ENCODE data around the gene ITGA8. TPM values are rescaled to one million over a fixed set of nuclear protein-coding genes. Genes with fewer than 3 reads are reported as not detected.

ITGA8 gene
- polyA plus RNA-seq, 3 donors, result not detected

GRCh38 chr10:15684768-15685167 lies 35.0 kb downstream of the ITGA8 start:
- Histone ChIP-seq H3K27ac (ENCODE audit: low read depth in 1 of 2, low read length in 2 of 2) (no peak overlapping the region), H4K20me1 (ENCODE audit: insufficient read depth, low read length) (no peaks in the 10 kb centered on the region), H2AFZ (ENCODE audit: insufficient read depth, low read depth, low read length, poor library complexity, severe bottlenecking) (no peak overlapping the region), H3K4me2 (replicated peaks; ENCODE audit: extremely low read depth, low read length, poor library complexity, severe bottlenecking) (no peak overlapping the region), H3K4me1 (ENCODE audit: control insufficient read depth in 1 of 2, insufficient read depth in 2 of 2, low read length in 2 of 2) (no peaks in the 10 kb centered on the region), H3K27me3 (ENCODE audit: control insufficient read depth in 2 of 2, insufficient read depth in 2 of 2, low read length in 2 of 2) (peaks cover 13 to 21% of the 10 kb centered on the region in 2 donors), H3K9me3 (replicated peaks in 1 of 2; ENCODE audit: control insufficient read depth in 1 of 2, insufficient read depth in 1 of 2, low read length in 2 of 2) (no peaks in the 10 kb centered on the region), H3K4me3 (replicated peaks in 1 of 3; ENCODE audit: low read depth in 2 of 3, low read length in 3 of 3) (no peak overlapping the region), H3K9ac (ENCODE audit: insufficient read depth, low read length, poor library complexity, severe bottlenecking) (no peak overlapping the region), H3K36me3 (replicated peaks in 1 of 2; ENCODE audit: control insufficient read depth in 1 of 2, insufficient read depth in 2 of 2, low read length in 2 of 2) (no peaks in the 10 kb centered on the region), H3K79me2 (ENCODE audit: insufficient read depth, low read length) (no peaks in the 10 kb centered on the region)
- WGBS (ENCODE audit: insufficient coverage), result 0% methylated on average over 1 of the region's 4 CpGs
- peaks cover 0 to 2% (median 0%) of the 10 kb centered on the region in 7 donors for H3K9me3 Mint-ChIP-seq
- H3K4me1 Mint-ChIP-seq, result peaks cover 3% of the 10 kb centered on the region
- DNase-seq, result no peak
- H3K27ac Mint-ChIP-seq, result no peak overlapping the region
- H3K36me3 Mint-ChIP-seq, result no peaks in the 10 kb centered on the region
- H3K4me3 Mint-ChIP-seq, result no peak overlapping the region
- TF ChIP-seq, protein P1, sequence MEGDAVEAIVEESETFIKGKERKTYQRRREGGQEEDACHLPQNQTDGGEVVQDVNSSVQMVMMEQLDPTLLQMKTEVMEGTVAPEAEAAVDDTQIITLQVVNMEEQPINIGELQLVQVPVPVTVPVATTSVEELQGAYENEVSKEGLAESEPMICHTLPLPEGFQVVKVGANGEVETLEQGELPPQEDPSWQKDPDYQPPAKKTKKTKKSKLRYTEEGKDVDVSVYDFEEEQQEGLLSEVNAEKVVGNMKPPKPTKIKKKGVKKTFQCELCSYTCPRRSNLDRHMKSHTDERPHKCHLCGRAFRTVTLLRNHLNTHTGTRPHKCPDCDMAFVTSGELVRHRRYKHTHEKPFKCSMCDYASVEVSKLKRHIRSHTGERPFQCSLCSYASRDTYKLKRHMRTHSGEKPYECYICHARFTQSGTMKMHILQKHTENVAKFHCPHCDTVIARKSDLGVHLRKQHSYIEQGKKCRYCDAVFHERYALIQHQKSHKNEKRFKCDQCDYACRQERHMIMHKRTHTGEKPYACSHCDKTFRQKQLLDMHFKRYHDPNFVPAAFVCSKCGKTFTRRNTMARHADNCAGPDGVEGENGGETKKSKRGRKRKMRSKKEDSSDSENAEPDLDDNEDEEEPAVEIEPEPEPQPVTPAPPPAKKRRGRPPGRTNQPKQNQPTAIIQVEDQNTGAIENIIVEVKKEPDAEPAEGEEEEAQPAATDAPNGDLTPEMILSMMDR (IDR thresholded peaks at IDR 0.05), result no peak
- intact Hi-C loops (cut with micrococcal nuclease), result no loop called here
- H3K27me3 Mint-ChIP-seq (ENCODE audit: low read depth in 3 of 3), result peaks cover 13 to 22% (median 16%) of the 10 kb centered on the region in 3 donors

DNA sequence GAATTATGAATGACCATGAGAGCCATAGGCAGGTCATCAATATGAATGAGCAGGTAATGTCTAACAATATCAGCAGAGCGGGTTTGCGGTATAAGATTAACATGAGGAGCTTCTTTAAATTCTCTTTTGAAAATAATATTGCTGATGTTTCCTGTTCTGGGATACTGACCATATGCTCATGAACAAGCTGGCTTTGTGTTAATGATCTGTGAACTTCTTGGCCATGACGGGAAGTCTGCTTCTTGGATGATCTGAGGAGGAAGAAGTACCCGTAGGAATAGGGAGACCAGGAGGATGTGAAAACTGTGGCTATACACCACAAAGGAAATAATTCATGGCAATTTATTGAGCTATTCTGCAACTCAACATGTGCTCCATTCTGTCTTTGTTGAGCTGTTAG lies 38.6 kb downstream of the ITGA8 start:
- H3K4me3 Mint-ChIP-seq, result no peak overlapping the region
- H3K9ac ChIP-seq (ENCODE audit: insufficient read depth, low read length, poor library complexity, severe bottlenecking), result no peak overlapping the region
- peaks cover 11 to 22% (median 15%) of the 10 kb centered on the region in 3 donors for H3K27me3 Mint-ChIP-seq (ENCODE audit: low read depth in 3 of 3)
- H3K4me3 ChIP-seq (replicated peaks in 1 of 3; ENCODE audit: low read depth in 2 of 3, low read length in 3 of 3), result no peak overlapping the region
- H3K9me3 ChIP-seq (replicated peaks in 1 of 2; ENCODE audit: control insufficient read depth in 1 of 2, insufficient read depth in 1 of 2, low read length in 2 of 2), result no peaks in the 10 kb centered on the region
- H3K36me3 ChIP-seq (replicated peaks in 1 of 2; ENCODE audit: control insufficient read depth in 1 of 2, insufficient read depth in 2 of 2, low read length in 2 of 2), result no peaks in the 10 kb centered on the region
- no peak overlapping the region for H3K4me2 ChIP-seq (replicated peaks; ENCODE audit: extremely low read depth, low read length, poor library complexity, severe bottlenecking)
- H3K27ac ChIP-seq (ENCODE audit: low read depth in 1 of 2, low read length in 2 of 2), result no peak overlapping the region
- no peaks in the 10 kb centered on the region for H3K79me2 ChIP-seq (ENCODE audit: insufficient read depth, low read length)
- H3K4me1 ChIP-seq (ENCODE audit: control insufficient read depth in 1 of 2, insufficient read depth in 2 of 2, low read length in 2 of 2), result no peaks in the 10 kb centered on the region
- no peak for DNase-seq
- no peaks in the 10 kb centered on the region for H4K20me1 ChIP-seq (ENCODE audit: insufficient read depth, low read length)
- TF ChIP-seq, protein P1 (IDR thresholded peaks at IDR 0.05), result no peak
- peaks cover 0 to 2% (median 0%) of the 10 kb centered on the region in 7 donors for H3K9me3 Mint-ChIP-seq
- no peak overlapping the region for H3K27ac Mint-ChIP-seq
- intact Hi-C loops (cut with micrococcal nuclease), result no loop called here
- peaks cover 3% of the 10 kb centered on the region for H3K4me1 Mint-ChIP-seq
- H2AFZ ChIP-seq (ENCODE audit: insufficient read depth, low read depth, low read length, poor library complexity, severe bottlenecking), result no peak overlapping the region
- H3K36me3 Mint-ChIP-seq, result no peaks in the 10 kb centered on the region
- WGBS (ENCODE audit: insufficient coverage), result 0% methylated on average over 1 of the region's 4 CpGs
- H3K27me3 ChIP-seq (ENCODE audit: control insufficient read depth in 2 of 2, insufficient read depth in 2 of 2, low read length in 2 of 2), result peaks cover 11 to 17% of the 10 kb centered on the region in 2 donors
